Heart right ventricle (tissue), 16 donors: ENCODE data around the gene ERBB4. TPM values are rescaled to one million over a fixed set of nuclear protein-coding genes. Genes with fewer than 3 reads are reported as not detected.

Experiments
- ATAC-seq, 8 donors: fragments of 200-7000 bp; cut with Tn5 transposase; one replicate each; pipeline ENCODE4 v1.9.1; 2020; ENCODE audit warnings: mild to moderate bottlenecking in 8 of 8, moderate library complexity in 8 of 8, moderate number of reproducible peaks in 1 of 8
- DNase-seq, 2 donors: peaks; one replicate each; pipeline ENCODE4 v3.0.0-alpha.2; 2020
- H3K27ac ChIP-seq, 10 donors: fragments of 200-600 bp; sonication (generic) in 2 of 10; one replicate each; pipeline versions ENCODE4 v1.5.0 to v1.8.0; 2020 to 2022; ENCODE audit warnings: mild to moderate bottlenecking in 3 of 10
- H3K27me3 ChIP-seq, 7 donors: fragments of 200-600 bp; one replicate each; pipeline ENCODE4 v1.8.0; 2021 to 2022; ENCODE audit warnings: mild to moderate bottlenecking in 2 of 7
- H3K36me3 ChIP-seq, 9 donors: fragments of 200-600 bp; sonication (generic) in 1 of 9; one replicate each; pipeline versions ENCODE4 v1.5.0 to v1.8.0; 2020 to 2022; ENCODE audit warnings: mild to moderate bottlenecking in 2 of 9
- H3K4me1 ChIP-seq, 9 donors: fragments of 200-600 bp; sonication (generic) in 1 of 9; one replicate each; pipeline versions ENCODE4 v1.5.0 to v1.8.0; 2020 to 2022; ENCODE audit warnings: mild to moderate bottlenecking in 4 of 9
- H3K4me3 ChIP-seq, 10 donors: fragments of 200-600 bp; sonication (generic) in 2 of 10; one replicate each; pipeline versions ENCODE4 v1.5.0 to v1.8.0; 2020 to 2022; ENCODE audit warnings: mild to moderate bottlenecking in 7 of 10, moderate library complexity in 2 of 10
- H3K9me3 ChIP-seq, 11 donors: fragments of 200-600 bp in 10 of 11; sonication (generic) in 2 of 11; one replicate each; pipeline versions ENCODE4 v1.5.0 to v1.8.0; 2013 to 2022; ENCODE audit warnings: mild to moderate bottlenecking in 2 of 11, control low read depth in 1 of 11, moderate library complexity in 1 of 11
- CTCF ChIP-seq, 9 donors: fragments of 200-600 bp; sonication (generic) in 2 of 9; IDR thresholded peaks; one replicate each; pipeline versions ENCODE4 v1.5.0 to v1.8.0; 2021 to 2022; ENCODE audit warnings: antibody characterized with exemption in 9 of 9, mild to moderate bottlenecking in 5 of 9, moderate library complexity in 1 of 9
- WGBS, 2 donors: extraction: QIAGEN DNeasy Blood & Tissue Kit; methylation state at CpG; one replicate each; pipeline ENCODE4 v1.1.7; 2013; ENCODE audit warnings: inconsistent platforms in 1 of 2; 5-methylcytosine and 5-hydroxymethylcytosine counted together
- intact Hi-C, 10 donors: fragments of 100-400 bp; cut with DNase I; formaldehyde crosslinking; loops; one replicate each; pipeline versions ENCODE4 v1.11.1 to v1.14.2; 2022
- polyA plus RNA-seq, 2 donors: library from polyadenylated mRNA; stranded (reverse); fragments of 200-250 nt; gene quantifications; one replicate each; pipeline ENCODE4 v1.2.3, GENCODE V29; 2013
- total RNA-seq, 10 donors: library from RNA; stranded (reverse); fragmentation: NEBNext Ultra II Directional in 3 of 10; extraction: Animal tissue kit (Norgen Biotek cat#: 25700) in 3 of 10; gene quantifications; one replicate each; pipeline versions ENCODE4 v1.2.1 to v1.2.4, GENCODE V29; 2021 to 2023
- donor health status: Arrhythmogenic right ventricular cardiomyopathy.
- donor health status: ischemic (EF 13 %, LVEDD 7.1; RV severe dilation, severe dysfunction).
- donor health status: healthy with polysubstance abuse.
- donor health status: DM: no; HTN: yes; CAD: no.
- donor health status: DM: no; HTN: no; CAD: no.
- donor health status: ischemic (EF 25% LVEDD 6.9; RV normal size, moderate dysfunction).
- donor health status: ischemic (EF 25% LVEDD 5.7; RV mildly dilated, moderate dysfunction).
- donor health status: healthy.
- donor health status: DM: yes; HTN: yes; CAD: no.
- donor health status: Ischemic cardiomyopathy.
- donor health status: ischemic (EF 35%, LVEDD 5.7; RV mildly dilated, moderate dysfunction).
- donor health status: nonischemic (EF 11% LVEDD 7.7; RV severe dilation, severe dysfunction).
- donor health status: DM: yes; HTN: yes; CAD: no.
- donor health status: PGD.
- donor health status: ischemic (EF 29% LVEDD 5.4; RV normal size, mild dysfunction).
- donor health status: nonischemic (EF 23%, LVEDD 6.1; RV moderate dilation, normal function).

Gene ERBB4
- total and polyA plus RNA-seq, 12 donors: 1.2 to 24.6 (median 16.1) TPM

- Histone ChIP-seq H3K27ac (no peak overlapping the region), H3K4me1 (peaks cover 0 to 8% (median 0%) of the 10 kb centered on the region in 9 donors), H3K4me3 (no peak overlapping the region), H3K36me3 (no peaks in the 10 kb centered on the region), H3K9me3 (peaks cover 0 to 4% (median 0%) of the 10 kb centered on the region in 11 donors), H3K27me3 (no peaks in the 10 kb centered on the region)
- 92 to 98% methylated on average over 3 of the region's 3 CpGs for WGBS, 2 donors
- intact Hi-C loops: no loop called here
- ATAC-seq (no peak), DNase-seq (no peak)
- TF ChIP-seq CTCF (IDR thresholded peaks at IDR 0.05): no peak
Observed at GRCh38 chr2:212454149-212454548, 84.5 kb downstream of the ERBB4 start.

- Histone ChIP-seq H3K27me3 (no peaks in the 10 kb centered on the region), H3K4me3 (no peak overlapping the region), H3K27ac (peak overlapping the region in 2 of 10 donors; percentile 1 to 9), H3K9me3 (no peaks in the 10 kb centered on the region), H3K36me3 (no peaks in the 10 kb centered on the region), H3K4me1 (peaks cover 0 to 8% (median 0%) of the 10 kb centered on the region in 9 donors)
- intact Hi-C loops: no loop called here
- 16 to 20% methylated on average over 1 of the region's 1 CpG for WGBS, 2 donors
- no peak for DNase-seq
- peak in 1 of 8 donors; percentile 52 for ATAC-seq
- no peak for TF ChIP-seq CTCF (IDR thresholded peaks at IDR 0.05)
Observed at GRCh38 chr2:212451786-212452231, 86.8 kb downstream of the ERBB4 start.

DNA sequence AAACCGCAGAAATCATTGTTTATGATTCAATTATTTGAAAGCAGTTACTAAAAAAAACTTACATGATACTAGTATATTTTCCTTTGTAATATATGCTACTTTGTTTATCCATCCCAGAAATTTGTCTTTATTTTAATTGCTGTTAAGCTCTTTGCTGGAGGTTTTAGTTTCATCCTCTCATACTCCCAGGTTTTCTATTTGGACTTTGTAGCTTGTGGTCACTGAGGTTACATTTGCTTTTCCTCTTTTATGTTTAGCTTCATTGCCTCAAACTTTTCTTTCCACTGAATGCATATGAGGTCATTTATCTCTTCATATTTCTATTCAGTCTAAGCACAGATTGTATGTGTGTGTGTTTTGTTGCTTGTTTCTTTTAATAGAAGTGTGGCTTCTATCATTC is 89.9 kb downstream of the ERBB4 start:
- ATAC-seq (no peak), DNase-seq (no peak)
- no peaks in the 10 kb centered on the region for H3K36me3 ChIP-seq
- 80% methylated on average over 1 of the region's 1 CpG for WGBS, 2 donors
- H3K9me3 ChIP-seq: peaks cover 0 to under 1% (median 0%) of the 10 kb centered on the region in 11 donors
- no peak overlapping the region for H3K4me3 ChIP-seq
- H3K4me1 ChIP-seq: peaks cover 0 to 8% (median 0%) of the 10 kb centered on the region in 9 donors
- no peak for TF ChIP-seq CTCF (IDR thresholded peaks at IDR 0.05)
- no peak overlapping the region for H3K27ac ChIP-seq
- intact Hi-C loops: no loop called here
- H3K27me3 ChIP-seq: no peaks in the 10 kb centered on the region

DNA sequence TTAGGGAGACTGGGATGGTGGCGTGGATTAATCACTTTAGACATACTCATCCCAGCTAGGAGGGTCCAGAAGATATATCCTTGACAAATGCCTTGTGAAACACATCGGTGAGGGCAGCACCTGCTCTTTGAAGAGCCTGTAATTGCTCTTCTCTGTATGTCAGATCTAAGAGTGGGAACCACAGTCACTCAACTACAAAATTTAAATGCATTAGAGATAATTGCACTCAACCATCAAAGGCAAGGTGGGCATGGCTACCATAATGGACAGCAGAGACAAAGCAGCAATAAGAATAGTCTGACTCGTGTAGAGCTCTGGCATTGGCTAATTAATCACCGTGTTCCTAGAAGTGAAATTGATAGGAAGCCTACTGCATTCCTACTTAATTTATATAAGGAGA is 96.8 kb downstream of the ERBB4 start:
- WGBS, 2 donors: 78 to 90% methylated on average over 4 of the region's 4 CpGs

More for the DNA sequence above, 96.8 kb downstream of the ERBB4 start:
- DNase-seq (no peak), ATAC-seq (no peak)
- H3K27ac ChIP-seq: no peak overlapping the region
- H3K36me3 ChIP-seq: no peaks in the 10 kb centered on the region
- no peaks in the 10 kb centered on the region for H3K27me3 ChIP-seq
- H3K9me3 ChIP-seq: peaks cover 0 to 31% (median 3%) of the 10 kb centered on the region in 11 donors
- H3K4me1 ChIP-seq: no peaks in the 10 kb centered on the region
- no peak for TF ChIP-seq CTCF (IDR thresholded peaks at IDR 0.05)
- no peak overlapping the region for H3K4me3 ChIP-seq
- intact Hi-C loops: no loop called here
